Mesenchymal stem cell (in vitro differentiated cells and primary cell): ENCODE measurements around the gene C2CD4C.
"Not testable (repeated sequence)": the region's sequence is repeated elsewhere in the genome, so short reads cannot be mapped to it uniquely, and the experiment has no call there.

Experiments used
- DNase-seq: peaks from one replicate; pipeline ENCODE4 v3.0.0-alpha.2; 2013
- H2AFZ ChIP-seq: one replicate; pipeline ENCODE4 v1.6.1; 2013; ENCODE audit warnings: low read depth, mild to moderate bottlenecking, control low read depth, inconsistent platforms, low read length, moderate library complexity
- H2AK5ac ChIP-seq: 2 replicates; pipeline ENCODE4 v1.6.1; 2013; ENCODE audit warnings: low read length, moderate library complexity, mild to moderate bottlenecking, inconsistent platforms; ENCODE audit not compliant: severe bottlenecking
- H2BK120ac ChIP-seq: one replicate; pipeline ENCODE4 v1.6.1; 2013; ENCODE audit warnings: low read depth, mild to moderate bottlenecking, inconsistent platforms, low read length, moderate library complexity
- H2BK12ac ChIP-seq, 2 experiments: one replicate each; pipeline ENCODE4 v1.6.1; 2013; ENCODE audit warnings: inconsistent platforms in 2 of 2, low read length in 2 of 2, mild to moderate bottlenecking in 2 of 2, moderate library complexity in 2 of 2, control low read depth in 1 of 2
- H2BK15ac ChIP-seq: one replicate; pipeline ENCODE4 v1.6.1; 2013; ENCODE audit warnings: mild to moderate bottlenecking, low read depth, inconsistent platforms; ENCODE audit not compliant: poor library complexity, severe bottlenecking
- H2BK5ac ChIP-seq: 2 replicates; pipeline ENCODE4 v1.6.1; 2013; ENCODE audit warnings: low read depth, mild to moderate bottlenecking, low read length, control low read depth, inconsistent platforms; ENCODE audit not compliant: poor library complexity, severe bottlenecking
- H3K14ac ChIP-seq, 2 experiments: one replicate each; pipeline ENCODE4 v1.6.1; 2013; ENCODE audit warnings: inconsistent platforms in 2 of 2, low read length in 2 of 2, control low read depth in 1 of 2, mild to moderate bottlenecking in 1 of 2, moderate library complexity in 1 of 2
- H3K18ac ChIP-seq, 2 experiments: one replicate each; pipeline ENCODE4 v1.6.1; 2013; ENCODE audit warnings: inconsistent platforms in 2 of 2, low read length in 2 of 2, control low read depth in 1 of 2, low read depth in 1 of 2, mild to moderate bottlenecking in 1 of 2
- H3K23ac ChIP-seq, 2 experiments: one replicate each; pipeline ENCODE4 v1.6.1; 2013; ENCODE audit warnings: inconsistent platforms in 2 of 2, low read length in 2 of 2, mild to moderate bottlenecking in 2 of 2, moderate library complexity in 2 of 2, control low read depth in 1 of 2
- H3K27ac ChIP-seq: 2 replicates; pipeline ENCODE4 v1.5.1; 2013; ENCODE audit warnings: mild to moderate bottlenecking, moderate library complexity, low read length, control low read depth, inconsistent platforms; ENCODE audit not compliant: poor library complexity, severe bottlenecking
- H3K27me3 ChIP-seq, 2 experiments: 2 replicates each; pipeline versions ENCODE4 v1.6.1 to v1.7.0; 2013; ENCODE audit warnings: low read length in 2 of 2, mild to moderate bottlenecking in 2 of 2, moderate library complexity in 2 of 2, control low read depth in 1 of 2, inconsistent platforms in 1 of 2; ENCODE audit not compliant: control insufficient read depth in 1 of 2, insufficient read depth in 1 of 2
- H3K36me3 ChIP-seq, 2 experiments: 2 replicates each; pipeline versions ENCODE4 v1.6.1 to v1.7.0; 2013; ENCODE audit warnings: low read length in 2 of 2, control low read depth in 1 of 2, inconsistent platforms in 1 of 2, low read depth in 1 of 2, mild to moderate bottlenecking in 1 of 2; ENCODE audit not compliant: insufficient read depth in 2 of 2, control insufficient read depth in 1 of 2
- H3K4ac ChIP-seq, 2 experiments: one replicate each; pipeline ENCODE4 v1.6.1; 2013; ENCODE audit warnings: inconsistent platforms in 2 of 2, low read length in 2 of 2, mild to moderate bottlenecking in 2 of 2, moderate library complexity in 2 of 2, control low read depth in 1 of 2, low read depth in 1 of 2
- H3K4me1 ChIP-seq: 2 replicates; pipeline ENCODE4 v1.6.1; 2013; ENCODE audit warnings: low read depth, low read length, control low read depth; ENCODE audit not compliant: control insufficient read depth, insufficient read depth
- H3K4me2 ChIP-seq: 2 replicates; pipeline ENCODE4 v1.6.1; 2013; ENCODE audit warnings: low read length, mild to moderate bottlenecking, inconsistent platforms; ENCODE audit not compliant: poor library complexity, severe bottlenecking
- H3K4me3 ChIP-seq, 2 experiments: 2 replicates each; pipeline versions ENCODE4 v1.5.1 to v1.7.0; 2013; ENCODE audit warnings: low read length in 2 of 2, mild to moderate bottlenecking in 2 of 2, control low read depth in 1 of 2, low read depth in 1 of 2; ENCODE audit not compliant: insufficient read depth in 1 of 2
- H3K79me1 ChIP-seq: replicated peaks from 2 replicates; pipeline ENCODE4 v1.6.1; 2013; ENCODE audit warnings: mild to moderate bottlenecking, control low read depth, low read length, inconsistent platforms; ENCODE audit not compliant: poor library complexity, severe bottlenecking
- H3K9ac ChIP-seq: 2 replicates; pipeline ENCODE4 v1.7.0; 2013; ENCODE audit warnings: mild to moderate bottlenecking, low read length, moderate library complexity
- H3K9me3 ChIP-seq: 2 replicates; pipeline ENCODE4 v1.7.0; 2013; ENCODE audit warnings: mild to moderate bottlenecking, low read length; ENCODE audit not compliant: control insufficient read depth
- H4K8ac ChIP-seq: one replicate; pipeline ENCODE4 v1.6.1; 2013; ENCODE audit warnings: inconsistent platforms, mild to moderate bottlenecking, low read length, moderate library complexity
- H4K91ac ChIP-seq: one replicate; pipeline ENCODE4 v1.6.1; 2013; ENCODE audit warnings: mild to moderate bottlenecking, low read length, inconsistent platforms
- WGBS: methylation state at CpG from one replicate; pipeline ENCODE4 v1.1.7; 2013; ENCODE audit warnings: mixed read lengths; 5-methylcytosine and 5-hydroxymethylcytosine counted together

Gene C2CD4C

DNA sequence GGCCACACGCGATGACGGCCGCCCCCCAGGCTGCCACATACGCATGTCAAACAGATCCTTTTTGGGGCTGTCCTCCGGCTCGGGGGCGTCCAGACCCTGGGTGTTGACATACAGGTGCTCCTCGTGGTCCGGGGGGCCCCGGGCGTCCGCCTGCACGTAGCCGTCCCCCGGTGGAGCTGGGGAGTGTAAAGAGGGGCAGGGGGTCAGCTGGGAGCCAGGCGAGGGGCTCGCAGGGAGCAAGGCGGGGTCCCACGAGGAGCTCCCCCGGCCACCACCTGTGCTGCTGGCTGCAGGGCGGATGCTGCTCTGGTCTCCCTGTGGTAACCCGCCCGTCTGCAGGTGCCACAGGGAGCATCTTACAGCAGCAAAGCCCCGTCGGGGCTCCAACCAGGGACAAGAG lies 16.1 kb upstream of the C2CD4C start:
- H2AFZ ChIP-seq, result no peak overlapping the region
- H3K4me2 ChIP-seq, result no peak overlapping the region
- no peak overlapping the region for H3K27ac ChIP-seq
- no peaks in the 10 kb centered on the region for H3K79me1 ChIP-seq
- no peaks in the 10 kb centered on the region for H3K4me1 ChIP-seq
- H3K14ac ChIP-seq, result no peak overlapping the region
- H3K23ac ChIP-seq, result no peak overlapping the region
- H4K8ac ChIP-seq, result no peak overlapping the region
- H3K18ac ChIP-seq, result no peak overlapping the region
- H2BK12ac ChIP-seq, result no peak overlapping the region
- DNase-seq, result no peak
- no peak overlapping the region for H3K4me3 ChIP-seq
- peaks cover 0 to under 1% of the 10 kb centered on the region in 2 experiments for H3K36me3 ChIP-seq
- H4K91ac ChIP-seq, result no peak overlapping the region
- H3K27me3 ChIP-seq, result peaks cover 3 to 5% of the 10 kb centered on the region in 2 experiments
- no peak overlapping the region for H3K9ac ChIP-seq
- no peak overlapping the region for H2BK5ac ChIP-seq
- no peak overlapping the region for H2BK15ac ChIP-seq
- H3K9me3 ChIP-seq, result no peaks in the 10 kb centered on the region
- no peak overlapping the region for H2BK120ac ChIP-seq
- H3K4ac ChIP-seq, result no peak overlapping the region
- H2AK5ac ChIP-seq, result no peak overlapping the region
- 89% methylated on average over 26 of the region's 26 CpGs for WGBS

- Histone ChIP-seq H3K4ac (no peak overlapping the region), H3K36me3 (no peaks in the 10 kb centered on the region), H2BK12ac (no peak overlapping the region), H4K8ac (no peak overlapping the region), H3K9ac (no peak overlapping the region), H2AFZ (no peak overlapping the region), H3K23ac (no peak overlapping the region), H3K79me1 (no peaks in the 10 kb centered on the region), H3K9me3 (no peaks in the 10 kb centered on the region), H3K4me1 (no peaks in the 10 kb centered on the region), H3K14ac (no peak overlapping the region), H2BK120ac (no peak overlapping the region), H4K91ac (no peak overlapping the region), H3K27me3 (peaks cover 3 to 5% of the 10 kb centered on the region in 2 experiments), H3K4me2 (no peak overlapping the region), H3K27ac (no peak overlapping the region), H2BK15ac (no peak overlapping the region), H2AK5ac (no peak overlapping the region), H2BK5ac (no peak overlapping the region), H3K18ac (no peak overlapping the region), H3K4me3 (no peak overlapping the region)
- no peak for DNase-seq
- WGBS, result 91% methylated on average over 15 of the region's 15 CpGs
Measured at GRCh38 chr19:424546-424945, 15.6 kb upstream of the C2CD4C start.

GRCh38 chr19:423691-424466 lies 14.9 kb upstream of the C2CD4C start:
- H3K14ac ChIP-seq, result no peak overlapping the region
- no peaks in the 10 kb centered on the region for H3K36me3 ChIP-seq
- no peak overlapping the region for H3K9ac ChIP-seq
- H2BK120ac ChIP-seq, result no peak overlapping the region
- no peak for DNase-seq
- H3K4me1 ChIP-seq, result no peaks in the 10 kb centered on the region
- H2BK12ac ChIP-seq, result no peak overlapping the region
- no peak overlapping the region for H4K91ac ChIP-seq
- H3K27ac ChIP-seq, result no peak overlapping the region
- H4K8ac ChIP-seq, result no peak overlapping the region
- H3K4me3 ChIP-seq, result no peak overlapping the region
- WGBS, result 94% methylated on average over 25 of the region's 25 CpGs
- peaks cover 7 to 8% of the 10 kb centered on the region in 2 experiments for H3K27me3 ChIP-seq
- H2AFZ ChIP-seq, result no peak overlapping the region
- H3K23ac ChIP-seq, result no peak overlapping the region
- no peaks in the 10 kb centered on the region for H3K79me1 ChIP-seq
- H2BK5ac ChIP-seq, result no peak overlapping the region
- no peaks in the 10 kb centered on the region for H3K9me3 ChIP-seq
- H3K4me2 ChIP-seq, result no peak overlapping the region
- no peak overlapping the region for H2BK15ac ChIP-seq
- no peak overlapping the region for H2AK5ac ChIP-seq
- H3K18ac ChIP-seq, result no peak overlapping the region
- no peak overlapping the region for H3K4ac ChIP-seq

GRCh38 chr19:422917-423226 lies 13.9 kb upstream of the C2CD4C start:
- not testable (repeated sequence) for H3K36me3 ChIP-seq, H2BK5ac ChIP-seq, H3K18ac ChIP-seq, H2BK120ac ChIP-seq, H2BK15ac ChIP-seq, H2AFZ ChIP-seq, H3K4me3 ChIP-seq, H4K8ac ChIP-seq, H4K91ac ChIP-seq, DNase-seq, H3K23ac ChIP-seq, H3K4ac ChIP-seq, H3K79me1 ChIP-seq, H3K27ac ChIP-seq, H3K9ac ChIP-seq, H3K4me2 ChIP-seq, H3K14ac ChIP-seq, H3K4me1 ChIP-seq, H2BK12ac ChIP-seq, H3K9me3 ChIP-seq, H2AK5ac ChIP-seq
- 81% methylated on average over 7 of the region's 9 CpGs for WGBS
- peaks cover 8 to 13% of the 10 kb centered on the region in 2 experiments for H3K27me3 ChIP-seq
